Neural cell (in vitro differentiated cells): ENCODE results near the gene KRTAP3-3. TPM values are rescaled to one million over a fixed set of nuclear protein-coding genes. Genes with fewer than 3 reads are reported as not detected.

ENCODE experiments used
- H2AFZ ChIP-seq: fragments of 200-600, 300-800 bp; sonication (generic), shearing (Covaris generic); 2 replicates; pipeline ENCODE4 v1.6.0; 2014; ENCODE audit warnings: low read depth, mild to moderate bottlenecking, antibody characterized with exemption, low read length, moderate library complexity
- H3F3A ChIP-seq: fragments of 200-600 bp; shearing (Covaris generic); 2 replicates; pipeline ENCODE4 v1.6.1; 2016; ENCODE audit warnings: mild to moderate bottlenecking, moderate library complexity, mixed read lengths, antibody characterized with exemption, low read length; ENCODE audit not compliant: insufficient read depth, poor library complexity, severe bottlenecking
- H3K27ac ChIP-seq: fragments of 200-600, 300-800 bp; sonication (generic), shearing (Covaris generic); 2 replicates; pipeline ENCODE4 v1.5.1; 2014; ENCODE audit warnings: mild to moderate bottlenecking, low read length, moderate library complexity
- H3K27me3 ChIP-seq: fragments of 300-800, 200-600 bp; sonication (generic), shearing (Covaris generic); 2 replicates; pipeline ENCODE4 v1.6.0; 2014; ENCODE audit warnings: mild to moderate bottlenecking, low read depth, low read length, moderate library complexity; ENCODE audit not compliant: insufficient read depth
- H3K36me3 ChIP-seq: fragments of 300-800, 200-600 bp; sonication (generic), shearing (Covaris generic); 2 replicates; pipeline ENCODE4 v1.5.1; 2014; ENCODE audit warnings: mild to moderate bottlenecking, antibody characterized with exemption, low read length, moderate library complexity; ENCODE audit not compliant: insufficient read depth
- H3K4me2 ChIP-seq: fragments of 300-800, 200-600 bp; sonication (generic), shearing (Covaris generic); 2 replicates; pipeline ENCODE4 v1.6.0; 2014; ENCODE audit warnings: mild to moderate bottlenecking, low read length
- H3K4me3 ChIP-seq: fragments of 300-800, 200-600 bp; sonication (generic), shearing (Covaris generic); 2 replicates; pipeline ENCODE4 v1.5.1; 2014; ENCODE audit warnings: mild to moderate bottlenecking, low read length, moderate library complexity
- H3K79me2 ChIP-seq: fragments of 200-600 bp; shearing (Covaris generic); replicated peaks from 2 replicates; pipeline ENCODE4 v1.6.0; 2014; ENCODE audit warnings: mild to moderate bottlenecking, low read length, moderate library complexity; ENCODE audit not compliant: insufficient read depth
- H3K9ac ChIP-seq: fragments of 300-800, 200-600 bp; sonication (generic), shearing (Covaris generic); 2 replicates; pipeline ENCODE4 v1.6.1; 2016; ENCODE audit warnings: mild to moderate bottlenecking, low read length, mixed read lengths
- H3K9me2 ChIP-seq: fragments of 200-600 bp; shearing (Covaris generic); 2 replicates; pipeline ENCODE4 v1.6.1; 2016; ENCODE audit warnings: mild to moderate bottlenecking, low read length, mixed read lengths; ENCODE audit not compliant: insufficient read depth
- H3K9me3 ChIP-seq: fragments of 200-600, 300-800 bp; sonication (generic), shearing (Covaris generic); 2 replicates; pipeline ENCODE4 v1.6.1; 2016; ENCODE audit warnings: mild to moderate bottlenecking, mixed run types, low read length, moderate library complexity, mixed read lengths
- H4K20me1 ChIP-seq: fragments of 200-600 bp; shearing (Covaris generic); 2 replicates; pipeline ENCODE4 v1.6.1; 2016; ENCODE audit warnings: mild to moderate bottlenecking, mixed run types; ENCODE audit not compliant: insufficient read depth
- EP300 ChIP-seq: fragments of 450-650 bp; conservative IDR thresholded peaks from 2 replicates; pipeline ENCODE4 v1.6.1; 2014; ENCODE audit warnings: antibody characterized with exemption, mild to moderate bottlenecking, moderate library complexity; ENCODE audit not compliant: poor library complexity, severe bottlenecking
- EZH2 ChIP-seq: fragments of 200-600, 300-800 bp; shearing (Covaris generic), sonication (generic); IDR thresholded peaks from 2 replicates; pipeline ENCODE4 v1.6.1; 2014; ENCODE audit warnings: antibody characterized with exemption, low read length, borderline replicate concordance, mild to moderate bottlenecking; ENCODE audit not compliant: insufficient read depth, poor library complexity, severe bottlenecking
- MXI1 ChIP-seq: fragments of 450-650 bp; conservative IDR thresholded peaks from 2 replicates; pipeline ENCODE4 v1.6.1; 2014; ENCODE audit warnings: antibody characterized with exemption, mild to moderate bottlenecking; ENCODE audit not compliant: poor library complexity, severe bottlenecking
- POLR2AphosphoS5 ChIP-seq: IDR thresholded peaks from 2 replicates; pipeline ENCODE4 v1.6.1; 2012
- RAD21 ChIP-seq: fragments of 450-650 bp; conservative IDR thresholded peaks from 2 replicates; pipeline ENCODE4 v1.6.1; 2014; ENCODE audit warnings: antibody characterized with exemption, mild to moderate bottlenecking, moderate library complexity
- SMC3 ChIP-seq: fragments of 450-650 bp; conservative IDR thresholded peaks from 2 replicates; pipeline ENCODE4 v1.6.1; 2014; ENCODE audit warnings: antibody characterized with exemption, mild to moderate bottlenecking, moderate library complexity; ENCODE audit not compliant: poor library complexity
- TAF1 ChIP-seq: IDR thresholded peaks from 2 replicates; pipeline ENCODE4 v1.6.1; 2012; ENCODE audit warnings: low read depth
- polyA plus RNA-seq: library from polyadenylated mRNA; depleted of rRNA; stranded (reverse); fragments of >200 nt; gene quantifications from 2 replicates; pipeline ENCODE4 v1.2.3, GENCODE V29; 2014
- TF ChIP-seq, protein P1 (sequence below): IDR thresholded peaks from 2 replicates; pipeline ENCODE4 v1.6.1; 2012; ENCODE audit warnings: borderline replicate concordance
- TF ChIP-seq, protein P2 (sequence below): fragments of 450-650 bp; IDR thresholded peaks from 2 replicates; pipeline ENCODE4 v1.5.1; 2014; ENCODE audit warnings: antibody characterized with exemption, mild to moderate bottlenecking, moderate library complexity; ENCODE audit not compliant: poor library complexity, severe bottlenecking

The KRTAP3-3 gene
- polyA plus RNA-seq, 1 donor from 2014 or later = not detected

DNA sequence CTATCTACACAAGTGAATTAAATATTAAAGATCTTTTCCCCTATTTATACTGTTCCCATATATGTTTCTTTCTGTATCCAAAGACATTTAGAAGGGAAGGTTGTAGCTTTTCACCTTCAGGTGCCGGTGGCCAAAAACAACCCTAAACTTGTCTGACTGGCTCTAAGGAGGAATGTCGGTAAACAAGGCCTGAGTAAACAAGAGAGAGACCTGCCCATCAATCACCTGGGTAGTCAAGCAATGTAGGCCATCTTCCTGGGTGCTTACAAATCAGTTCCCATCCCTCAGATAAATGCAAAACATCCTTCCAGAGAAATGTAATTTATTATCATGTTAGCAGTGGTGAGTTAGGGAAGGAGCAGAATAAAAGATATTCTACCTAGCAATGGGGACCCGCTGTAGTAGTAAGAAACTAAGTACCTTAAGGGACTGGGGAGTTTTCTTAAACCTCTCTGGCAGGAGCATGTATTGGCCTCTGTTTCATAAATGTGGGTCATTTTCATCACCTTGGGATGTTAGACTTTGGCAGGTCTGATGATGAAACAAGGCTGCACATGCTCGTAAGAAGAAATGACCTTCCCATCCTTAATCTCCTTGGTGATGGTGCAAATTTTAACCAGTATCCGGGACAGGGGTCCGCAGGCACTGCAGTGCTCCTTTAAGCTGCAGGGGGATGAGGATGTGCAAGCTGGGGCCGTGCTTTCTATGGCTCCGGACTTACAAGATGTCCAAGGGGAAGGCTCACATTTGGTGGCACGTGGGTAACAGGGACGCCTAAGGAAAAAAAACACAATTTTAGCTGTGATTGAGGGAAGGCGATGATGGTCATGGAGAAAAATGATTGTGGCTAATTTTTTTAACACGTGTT is 35.6 kb downstream of the KRTAP3-3 start:
- no peaks in the 10 kb centered on the region for H3K36me3 ChIP-seq
- no peaks in the 10 kb centered on the region for H3K9me3 ChIP-seq
- no peak overlapping the region for H3K27ac ChIP-seq
- H3K4me2 ChIP-seq = no peak overlapping the region
- H3K27me3 ChIP-seq = no peaks in the 10 kb centered on the region
- H4K20me1 ChIP-seq = no peaks in the 10 kb centered on the region
- H3K9ac ChIP-seq = no peak overlapping the region
- TF ChIP-seq POLR2AphosphoS5 (no peak), EZH2 (no peak), RAD21 (no peak), TAF1 (no peak), MXI1 (no peak), SMC3 (no peak)
- TF ChIP-seq, protein P1, sequence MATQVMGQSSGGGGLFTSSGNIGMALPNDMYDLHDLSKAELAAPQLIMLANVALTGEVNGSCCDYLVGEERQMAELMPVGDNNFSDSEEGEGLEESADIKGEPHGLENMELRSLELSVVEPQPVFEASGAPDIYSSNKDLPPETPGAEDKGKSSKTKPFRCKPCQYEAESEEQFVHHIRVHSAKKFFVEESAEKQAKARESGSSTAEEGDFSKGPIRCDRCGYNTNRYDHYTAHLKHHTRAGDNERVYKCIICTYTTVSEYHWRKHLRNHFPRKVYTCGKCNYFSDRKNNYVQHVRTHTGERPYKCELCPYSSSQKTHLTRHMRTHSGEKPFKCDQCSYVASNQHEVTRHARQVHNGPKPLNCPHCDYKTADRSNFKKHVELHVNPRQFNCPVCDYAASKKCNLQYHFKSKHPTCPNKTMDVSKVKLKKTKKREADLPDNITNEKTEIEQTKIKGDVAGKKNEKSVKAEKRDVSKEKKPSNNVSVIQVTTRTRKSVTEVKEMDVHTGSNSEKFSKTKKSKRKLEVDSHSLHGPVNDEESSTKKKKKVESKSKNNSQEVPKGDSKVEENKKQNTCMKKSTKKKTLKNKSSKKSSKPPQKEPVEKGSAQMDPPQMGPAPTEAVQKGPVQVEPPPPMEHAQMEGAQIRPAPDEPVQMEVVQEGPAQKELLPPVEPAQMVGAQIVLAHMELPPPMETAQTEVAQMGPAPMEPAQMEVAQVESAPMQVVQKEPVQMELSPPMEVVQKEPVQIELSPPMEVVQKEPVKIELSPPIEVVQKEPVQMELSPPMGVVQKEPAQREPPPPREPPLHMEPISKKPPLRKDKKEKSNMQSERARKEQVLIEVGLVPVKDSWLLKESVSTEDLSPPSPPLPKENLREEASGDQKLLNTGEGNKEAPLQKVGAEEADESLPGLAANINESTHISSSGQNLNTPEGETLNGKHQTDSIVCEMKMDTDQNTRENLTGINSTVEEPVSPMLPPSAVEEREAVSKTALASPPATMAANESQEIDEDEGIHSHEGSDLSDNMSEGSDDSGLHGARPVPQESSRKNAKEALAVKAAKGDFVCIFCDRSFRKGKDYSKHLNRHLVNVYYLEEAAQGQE = no peak
- TF ChIP-seq, protein P2, sequence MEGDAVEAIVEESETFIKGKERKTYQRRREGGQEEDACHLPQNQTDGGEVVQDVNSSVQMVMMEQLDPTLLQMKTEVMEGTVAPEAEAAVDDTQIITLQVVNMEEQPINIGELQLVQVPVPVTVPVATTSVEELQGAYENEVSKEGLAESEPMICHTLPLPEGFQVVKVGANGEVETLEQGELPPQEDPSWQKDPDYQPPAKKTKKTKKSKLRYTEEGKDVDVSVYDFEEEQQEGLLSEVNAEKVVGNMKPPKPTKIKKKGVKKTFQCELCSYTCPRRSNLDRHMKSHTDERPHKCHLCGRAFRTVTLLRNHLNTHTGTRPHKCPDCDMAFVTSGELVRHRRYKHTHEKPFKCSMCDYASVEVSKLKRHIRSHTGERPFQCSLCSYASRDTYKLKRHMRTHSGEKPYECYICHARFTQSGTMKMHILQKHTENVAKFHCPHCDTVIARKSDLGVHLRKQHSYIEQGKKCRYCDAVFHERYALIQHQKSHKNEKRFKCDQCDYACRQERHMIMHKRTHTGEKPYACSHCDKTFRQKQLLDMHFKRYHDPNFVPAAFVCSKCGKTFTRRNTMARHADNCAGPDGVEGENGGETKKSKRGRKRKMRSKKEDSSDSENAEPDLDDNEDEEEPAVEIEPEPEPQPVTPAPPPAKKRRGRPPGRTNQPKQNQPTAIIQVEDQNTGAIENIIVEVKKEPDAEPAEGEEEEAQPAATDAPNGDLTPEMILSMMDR = no peak
- H3K4me3 ChIP-seq = no peak overlapping the region
- no peaks in the 10 kb centered on the region for H3K79me2 ChIP-seq
- no peak overlapping the region for H2AFZ ChIP-seq
- no peaks in the 10 kb centered on the region for H3F3A ChIP-seq
- no peaks in the 10 kb centered on the region for H3K9me2 ChIP-seq

DNA sequence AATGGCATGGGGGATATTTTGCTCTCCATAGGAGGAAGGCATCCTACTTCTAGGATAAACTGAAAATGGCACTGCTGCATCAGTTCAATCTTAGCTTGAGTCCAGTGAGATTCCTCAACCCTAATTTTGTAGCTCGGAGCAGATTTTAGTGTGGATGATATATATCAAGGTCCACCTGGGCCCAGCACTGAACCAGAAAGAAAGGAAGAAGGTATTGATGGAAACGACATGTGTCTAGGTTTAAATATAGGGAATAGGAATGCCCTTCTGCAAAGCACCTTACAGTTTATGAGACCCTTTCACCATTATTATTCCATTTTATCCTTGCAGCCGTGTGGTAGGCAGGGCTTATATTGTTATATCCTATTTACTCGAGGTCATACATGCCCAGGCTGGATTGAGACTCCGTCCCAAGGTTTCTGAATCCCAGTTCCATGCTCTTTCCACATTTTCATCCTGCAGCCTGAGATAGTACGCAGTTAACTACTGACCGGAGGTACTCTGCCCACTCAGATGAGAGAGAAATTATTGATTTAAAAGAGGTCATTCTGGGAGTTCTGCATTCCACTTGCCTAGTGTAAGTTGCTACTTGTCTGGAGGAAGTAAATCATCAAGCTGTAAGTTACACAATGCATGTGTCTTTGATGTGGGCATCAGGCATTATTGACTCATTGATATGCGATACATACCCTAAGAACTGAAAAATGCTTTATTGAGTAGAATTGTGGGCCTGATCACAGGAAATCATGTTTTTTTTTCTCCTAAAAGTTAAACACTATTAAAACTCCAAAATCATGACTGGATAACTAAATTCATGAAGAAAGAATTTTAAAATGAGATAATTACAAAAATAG is 37.3 kb downstream of the KRTAP3-3 start:
- Histone ChIP-seq H3K9me3 (no peaks in the 10 kb centered on the region), H3F3A (no peaks in the 10 kb centered on the region), H2AFZ (no peak overlapping the region), H3K9ac (no peak overlapping the region), H3K4me3 (no peak overlapping the region), H3K9me2 (no peaks in the 10 kb centered on the region), H4K20me1 (no peaks in the 10 kb centered on the region), H3K27ac (no peak overlapping the region), H3K79me2 (no peaks in the 10 kb centered on the region), H3K27me3 (no peaks in the 10 kb centered on the region), H3K4me2 (no peak overlapping the region), H3K36me3 (no peaks in the 10 kb centered on the region)
- TF ChIP-seq POLR2AphosphoS5 (no peak), EZH2 (no peak), EP300 (no peak), SMC3 (no peak), MXI1 (no peak), TAF1 (no peak), RAD21 (no peak)
- TF ChIP-seq, protein P1 = no peak
- TF ChIP-seq, protein P2 = no peak
